Hepatocyte (in vitro differentiated cells): ENCODE results near the gene RUNX3. TPM values are rescaled to one million over a fixed set of nuclear protein-coding genes. Genes with fewer than 3 reads are reported as not detected.

Experiments
- DNase-seq: peaks from one replicate; pipeline ENCODE4 v3.0.0-alpha.2; 2016; ENCODE audit warnings: low spot score
- H2AFZ ChIP-seq: fragments of 200-600 bp; sonication (generic); 2 replicates; pipeline ENCODE4 v1.6.0; 2016; ENCODE audit warnings: antibody characterized with exemption, mild to moderate bottlenecking
- H3K27ac ChIP-seq: fragments of 200-600 bp; sonication (generic); 2 replicates; pipeline ENCODE4 v1.5.1; 2016; ENCODE audit warnings: mild to moderate bottlenecking
- H3K27me3 ChIP-seq: fragments of 200-600 bp; sonication (generic); 2 replicates; pipeline ENCODE4 v1.6.1; 2016
- H3K36me3 ChIP-seq: fragments of 200-600 bp; sonication (generic); replicated peaks from 2 replicates; pipeline ENCODE4 v1.5.1; 2016; ENCODE audit warnings: low read depth; ENCODE audit not compliant: insufficient read depth
- H3K4me1 ChIP-seq: fragments of 200-600 bp; sonication (generic); 2 replicates; pipeline ENCODE4 v1.5.1; 2016; ENCODE audit warnings: mild to moderate bottlenecking, moderate library complexity; ENCODE audit not compliant: insufficient read depth
- H3K4me2 ChIP-seq: fragments of 200-600 bp; sonication (generic); 2 replicates; pipeline ENCODE4 v1.6.0; 2016
- H3K4me3 ChIP-seq: fragments of 200-600 bp; sonication (generic); 2 replicates; pipeline ENCODE4 v1.5.1; 2016; ENCODE audit warnings: mild to moderate bottlenecking
- H3K79me2 ChIP-seq: fragments of 200-600 bp; sonication (generic); 2 replicates; pipeline ENCODE4 v1.6.0; 2017; ENCODE audit warnings: mild to moderate bottlenecking
- H3K9me2 ChIP-seq: fragments of 200-600 bp; sonication (generic); replicated peaks from 2 replicates; pipeline ENCODE4 v1.6.0; 2017; ENCODE audit warnings: mild to moderate bottlenecking; ENCODE audit not compliant: insufficient read depth
- H3K9me3 ChIP-seq: fragments of 200-600 bp; sonication (generic); 2 replicates; pipeline ENCODE4 v1.5.1; 2016; ENCODE audit warnings: low read depth, mild to moderate bottlenecking
- H4K20me1 ChIP-seq: fragments of 200-600 bp; sonication (generic); 2 replicates; pipeline ENCODE4 v1.6.0; 2016; ENCODE audit warnings: mild to moderate bottlenecking; ENCODE audit not compliant: insufficient read depth, poor library complexity, severe bottlenecking
- EZH2 ChIP-seq: fragments of 200-600 bp; sonication (generic); IDR thresholded peaks from 2 replicates; pipeline ENCODE4 v1.6.1; 2016; ENCODE audit warnings: antibody characterized with exemption, mild to moderate bottlenecking, borderline replicate concordance
- EZH2phosphoT487 ChIP-seq: fragments of 200-600 bp; sonication (generic); IDR thresholded peaks from one replicate; pipeline ENCODE4 v1.6.1; 2018; ENCODE audit warnings: antibody characterized with exemption, mild to moderate bottlenecking, low read depth, moderate library complexity; ENCODE audit not compliant: unreplicated experiment, severe bottlenecking
- WGBS: methylation state at CpG from one replicate; pipeline ENCODE4 v1.1.6; 2016; ENCODE audit warnings: low lambda C conversion rate; ENCODE audit errors: missing lambda C conversion rate; 5-methylcytosine and 5-hydroxymethylcytosine counted together
- polyA plus RNA-seq: library from polyadenylated mRNA; unstranded; fragments of >200 nt; fragmentation: Nextera tagmentation; extraction: Ambion mirVana; gene quantifications from 2 replicates; pipeline ENCODE4 v1.2.1, GENCODE V29; 2016
- total RNA-seq: library from RNA; depleted of rRNA; stranded (reverse); fragments of >200 nt; gene quantifications from 2 replicates; pipeline ENCODE4 v1.2.3, GENCODE V29; 2014
- TF ChIP-seq, protein P1 (sequence below): fragments of 200-600 bp; sonication (generic); IDR thresholded peaks from 2 replicates; pipeline ENCODE4 v1.5.1; 2016; ENCODE audit warnings: antibody characterized with exemption, mild to moderate bottlenecking; ENCODE audit not compliant: poor library complexity

RUNX3 gene
- total and polyA plus RNA-seq, 2 experiments from 2014 or later: 0.13 to 0.16 TPM

DNA sequence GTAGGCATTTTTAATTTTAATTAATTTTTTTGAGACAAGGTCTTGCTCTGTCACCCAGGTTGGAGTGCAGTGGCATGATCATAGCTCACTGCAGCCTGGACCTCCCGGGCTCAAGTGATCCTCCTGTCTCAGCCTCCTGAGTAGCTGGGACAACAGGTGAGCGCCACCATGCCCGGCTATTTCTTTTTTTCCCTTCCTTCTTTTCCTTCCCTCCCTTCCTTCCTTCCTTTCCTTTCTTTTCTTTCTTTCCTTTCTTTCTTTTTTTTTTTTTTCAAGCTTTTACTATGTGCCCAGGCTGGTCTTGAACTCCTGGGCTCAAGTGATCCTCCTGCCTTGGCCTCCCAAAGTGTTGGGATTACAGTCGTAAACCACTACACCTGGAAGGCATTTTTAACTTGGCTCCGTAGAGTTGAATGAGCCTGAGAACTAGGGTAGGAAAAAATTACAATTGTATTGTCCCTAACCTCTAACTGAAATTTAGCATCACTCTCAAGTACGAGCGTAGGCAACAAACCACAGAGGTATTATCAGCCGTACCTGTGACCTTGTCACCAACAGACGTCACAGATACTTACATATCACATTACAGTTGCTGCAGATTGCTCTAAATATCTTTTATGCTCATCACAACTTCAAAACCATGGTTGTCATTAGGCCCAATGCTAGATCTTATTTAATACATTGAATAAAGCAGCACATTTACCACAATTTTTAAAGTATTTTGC, 8.0 kb downstream of the RUNX3 start:
- H3K9me2 ChIP-seq: no peaks in the 10 kb centered on the region
- TF ChIP-seq, protein P1, sequence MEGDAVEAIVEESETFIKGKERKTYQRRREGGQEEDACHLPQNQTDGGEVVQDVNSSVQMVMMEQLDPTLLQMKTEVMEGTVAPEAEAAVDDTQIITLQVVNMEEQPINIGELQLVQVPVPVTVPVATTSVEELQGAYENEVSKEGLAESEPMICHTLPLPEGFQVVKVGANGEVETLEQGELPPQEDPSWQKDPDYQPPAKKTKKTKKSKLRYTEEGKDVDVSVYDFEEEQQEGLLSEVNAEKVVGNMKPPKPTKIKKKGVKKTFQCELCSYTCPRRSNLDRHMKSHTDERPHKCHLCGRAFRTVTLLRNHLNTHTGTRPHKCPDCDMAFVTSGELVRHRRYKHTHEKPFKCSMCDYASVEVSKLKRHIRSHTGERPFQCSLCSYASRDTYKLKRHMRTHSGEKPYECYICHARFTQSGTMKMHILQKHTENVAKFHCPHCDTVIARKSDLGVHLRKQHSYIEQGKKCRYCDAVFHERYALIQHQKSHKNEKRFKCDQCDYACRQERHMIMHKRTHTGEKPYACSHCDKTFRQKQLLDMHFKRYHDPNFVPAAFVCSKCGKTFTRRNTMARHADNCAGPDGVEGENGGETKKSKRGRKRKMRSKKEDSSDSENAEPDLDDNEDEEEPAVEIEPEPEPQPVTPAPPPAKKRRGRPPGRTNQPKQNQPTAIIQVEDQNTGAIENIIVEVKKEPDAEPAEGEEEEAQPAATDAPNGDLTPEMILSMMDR: no peak
- no peak for TF ChIP-seq EZH2phosphoT487
- TF ChIP-seq EZH2: no peak
- H4K20me1 ChIP-seq: no peaks in the 10 kb centered on the region
- H3K79me2 ChIP-seq: no peaks in the 10 kb centered on the region
- no peak overlapping the region for H3K4me3 ChIP-seq
- H3K27me3 ChIP-seq: peaks cover 28% of the 10 kb centered on the region
- H3K27ac ChIP-seq: no peak overlapping the region
- H3K4me2 ChIP-seq: no peak overlapping the region
- H2AFZ ChIP-seq: no peak overlapping the region
- WGBS: 92% methylated on average over 9 of the region's 9 CpGs
- H3K36me3 ChIP-seq: no peaks in the 10 kb centered on the region
- no peak for DNase-seq
- no peaks in the 10 kb centered on the region for H3K9me3 ChIP-seq
- H3K4me1 ChIP-seq: no peaks in the 10 kb centered on the region

DNA sequence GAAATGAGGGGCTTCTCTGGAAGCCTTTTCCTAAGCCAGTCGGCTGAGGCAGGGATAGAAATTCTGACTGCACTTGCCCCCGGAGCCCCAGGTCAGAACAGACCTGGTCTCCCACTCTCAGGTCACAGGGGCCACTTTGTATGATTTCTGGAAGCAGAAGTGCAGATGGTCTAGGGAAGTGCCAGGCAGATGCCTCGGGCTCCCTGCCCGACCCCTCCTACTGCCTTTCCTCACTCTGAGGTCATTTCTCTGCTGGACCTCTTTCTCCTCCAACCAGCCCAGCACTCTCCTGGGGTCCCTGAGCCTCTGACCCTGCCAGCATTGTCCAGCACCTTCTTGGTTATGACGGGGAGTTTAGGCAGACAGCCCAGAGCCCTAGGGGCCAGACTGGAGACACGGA, 8.7 kb downstream of the RUNX3 start:
- no peak for DNase-seq
- no peak overlapping the region for H3K4me2 ChIP-seq
- no peaks in the 10 kb centered on the region for H3K4me1 ChIP-seq
- H3K27ac ChIP-seq: no peak overlapping the region
- no peak overlapping the region for H2AFZ ChIP-seq
- peaks cover 21% of the 10 kb centered on the region for H3K27me3 ChIP-seq
- WGBS: 85% methylated on average over 6 of the region's 6 CpGs
- H3K9me3 ChIP-seq: no peaks in the 10 kb centered on the region
- no peaks in the 10 kb centered on the region for H3K79me2 ChIP-seq
- H4K20me1 ChIP-seq: no peaks in the 10 kb centered on the region
- no peaks in the 10 kb centered on the region for H3K36me3 ChIP-seq
- no peaks in the 10 kb centered on the region for H3K9me2 ChIP-seq
- H3K4me3 ChIP-seq: no peak overlapping the region
- TF ChIP-seq EZH2 (no peak), EZH2phosphoT487 (no peak)
- TF ChIP-seq, protein P1: no peak

DNA sequence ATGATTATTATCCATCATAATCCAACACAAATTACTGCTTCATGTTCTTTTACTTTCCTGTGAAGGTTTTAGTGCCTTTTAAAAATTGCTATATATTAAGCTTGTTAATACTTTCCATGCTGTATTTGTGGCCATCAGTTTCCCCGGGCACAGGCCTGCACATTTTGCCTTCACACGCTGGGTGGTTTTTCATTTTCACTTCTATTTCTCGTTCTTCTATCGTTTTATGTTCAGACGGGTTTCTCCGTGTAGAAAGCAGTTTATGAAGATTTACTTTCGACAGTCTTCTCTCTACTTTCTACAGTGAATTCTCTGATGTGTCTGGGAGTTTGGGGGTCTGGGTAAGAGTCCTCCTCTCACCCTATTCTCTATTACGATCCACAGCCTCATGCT, 9.5 kb downstream of the RUNX3 start:
- TF ChIP-seq EZH2phosphoT487 (no peak), EZH2 (no peak)
- TF ChIP-seq, protein P1: no peak
- H3K27me3 ChIP-seq: peaks cover 12% of the 10 kb centered on the region

More for the DNA sequence above, 9.5 kb downstream of the RUNX3 start:
- H3K27ac ChIP-seq: no peak overlapping the region
- no peak overlapping the region for H3K4me2 ChIP-seq
- no peaks in the 10 kb centered on the region for H3K79me2 ChIP-seq
- H3K9me2 ChIP-seq: no peaks in the 10 kb centered on the region
- no peaks in the 10 kb centered on the region for H3K4me1 ChIP-seq
- H4K20me1 ChIP-seq: no peaks in the 10 kb centered on the region
- H3K4me3 ChIP-seq: no peak overlapping the region
- no peaks in the 10 kb centered on the region for H3K9me3 ChIP-seq
- WGBS: 88% methylated on average over 8 of the region's 8 CpGs
- no peak for DNase-seq
- H3K36me3 ChIP-seq: no peaks in the 10 kb centered on the region
- H2AFZ ChIP-seq: no peak overlapping the region
